ENCODE results near the gene USH1C. TPM values are rescaled to one million over a fixed set of nuclear protein-coding genes. Genes with fewer than 3 reads are reported as not detected.

Gene USH1C
- polyA plus RNA-seq, 3 donors, result not detected

DNA sequence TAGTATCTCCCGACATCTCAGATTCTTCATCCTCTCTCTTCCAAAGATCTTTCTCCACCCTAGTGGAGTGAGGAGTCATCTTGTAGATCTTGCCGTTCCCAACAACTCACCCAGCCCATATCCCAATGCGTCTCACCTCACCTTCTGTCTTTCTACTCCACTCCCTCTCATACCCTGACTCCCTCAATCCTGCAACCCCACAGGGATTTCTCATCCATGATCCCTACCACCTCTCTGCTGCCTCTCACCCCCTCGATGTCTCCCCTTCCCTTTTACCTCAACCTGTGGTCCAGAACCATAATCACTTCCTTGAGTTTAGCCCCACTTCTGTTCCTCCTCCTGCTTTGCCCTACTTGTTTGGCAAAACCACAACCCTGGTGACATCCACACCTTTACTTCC, 44.5 kb upstream of the USH1C start:
- TF ChIP-seq, protein P1, sequence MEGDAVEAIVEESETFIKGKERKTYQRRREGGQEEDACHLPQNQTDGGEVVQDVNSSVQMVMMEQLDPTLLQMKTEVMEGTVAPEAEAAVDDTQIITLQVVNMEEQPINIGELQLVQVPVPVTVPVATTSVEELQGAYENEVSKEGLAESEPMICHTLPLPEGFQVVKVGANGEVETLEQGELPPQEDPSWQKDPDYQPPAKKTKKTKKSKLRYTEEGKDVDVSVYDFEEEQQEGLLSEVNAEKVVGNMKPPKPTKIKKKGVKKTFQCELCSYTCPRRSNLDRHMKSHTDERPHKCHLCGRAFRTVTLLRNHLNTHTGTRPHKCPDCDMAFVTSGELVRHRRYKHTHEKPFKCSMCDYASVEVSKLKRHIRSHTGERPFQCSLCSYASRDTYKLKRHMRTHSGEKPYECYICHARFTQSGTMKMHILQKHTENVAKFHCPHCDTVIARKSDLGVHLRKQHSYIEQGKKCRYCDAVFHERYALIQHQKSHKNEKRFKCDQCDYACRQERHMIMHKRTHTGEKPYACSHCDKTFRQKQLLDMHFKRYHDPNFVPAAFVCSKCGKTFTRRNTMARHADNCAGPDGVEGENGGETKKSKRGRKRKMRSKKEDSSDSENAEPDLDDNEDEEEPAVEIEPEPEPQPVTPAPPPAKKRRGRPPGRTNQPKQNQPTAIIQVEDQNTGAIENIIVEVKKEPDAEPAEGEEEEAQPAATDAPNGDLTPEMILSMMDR (IDR thresholded peaks at IDR 0.05), result no peak

DNA sequence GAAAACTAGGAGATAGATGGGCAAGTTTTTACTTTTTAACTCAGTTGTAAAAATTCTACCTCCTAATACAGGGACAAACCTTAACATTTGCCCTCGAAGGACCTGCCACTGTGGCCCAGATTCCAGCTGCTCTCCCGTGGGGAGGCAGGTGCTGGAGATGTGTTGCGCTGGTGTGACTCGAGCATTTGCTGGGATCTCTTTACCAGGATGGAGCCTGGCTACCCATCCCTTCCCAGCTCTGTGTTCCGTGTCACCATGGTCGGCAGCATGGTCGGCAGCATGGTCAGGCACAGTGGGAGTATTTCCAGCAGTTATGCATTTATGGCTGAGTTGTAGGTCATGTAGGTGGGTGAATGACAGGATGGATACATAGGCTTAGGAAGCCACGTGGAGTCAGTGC, 44.0 kb upstream of the USH1C start:
- DNase-seq, result no peak
- H4K20me1 ChIP-seq (ENCODE audit: insufficient read depth, low read length), result no peaks in the 10 kb centered on the region
- no peak overlapping the region for H3K4me2 ChIP-seq (replicated peaks; ENCODE audit: extremely low read depth, low read length, poor library complexity, severe bottlenecking)
- H3K27ac ChIP-seq (ENCODE audit: low read depth in 1 of 2, low read length in 2 of 2), result no peak overlapping the region
- Mint-ChIP-seq H3K27ac (no peak overlapping the region), H3K4me3 (no peak overlapping the region), H3K27me3 (ENCODE audit: low read depth in 3 of 3) (peaks cover 3 to 8% (median 6%) of the 10 kb centered on the region in 3 donors), H3K9me3 (no peaks in the 10 kb centered on the region), H3K36me3 (no peaks in the 10 kb centered on the region), H3K4me1 (no peaks in the 10 kb centered on the region)
- H2AFZ ChIP-seq (ENCODE audit: insufficient read depth, low read depth, low read length, poor library complexity, severe bottlenecking), result no peak overlapping the region
- H3K36me3 ChIP-seq (replicated peaks in 1 of 2; ENCODE audit: control insufficient read depth in 1 of 2, insufficient read depth in 2 of 2, low read length in 2 of 2), result no peaks in the 10 kb centered on the region
- no peak overlapping the region for H3K4me3 ChIP-seq (replicated peaks in 1 of 3; ENCODE audit: low read depth in 2 of 3, low read length in 3 of 3)
- intact Hi-C loops (cut with micrococcal nuclease), result no loop called here
- WGBS (ENCODE audit: insufficient coverage), result 95% methylated on average over 6 of the region's 8 CpGs
- H3K9me3 ChIP-seq (replicated peaks in 1 of 2; ENCODE audit: control insufficient read depth in 1 of 2, insufficient read depth in 1 of 2, low read length in 2 of 2), result no peaks in the 10 kb centered on the region
- TF ChIP-seq, protein P1 (IDR thresholded peaks at IDR 0.05), result no peak
- H3K4me1 ChIP-seq (ENCODE audit: control insufficient read depth in 1 of 2, insufficient read depth in 2 of 2, low read length in 2 of 2), result no peaks in the 10 kb centered on the region
- no peak overlapping the region for H3K9ac ChIP-seq (ENCODE audit: insufficient read depth, low read length, poor library complexity, severe bottlenecking)
- no peaks in the 10 kb centered on the region for H3K79me2 ChIP-seq (ENCODE audit: insufficient read depth, low read length)
- H3K27me3 ChIP-seq (ENCODE audit: control insufficient read depth in 2 of 2, insufficient read depth in 2 of 2, low read length in 2 of 2), result no peaks in the 10 kb centered on the region

More for the DNA sequence above, 44.5 kb upstream of the USH1C start:
- WGBS (ENCODE audit: insufficient coverage), result 79% methylated on average over 2 of the region's 4 CpGs
- H2AFZ ChIP-seq (ENCODE audit: insufficient read depth, low read depth, low read length, poor library complexity, severe bottlenecking), result no peak overlapping the region
- no peaks in the 10 kb centered on the region for H3K36me3 ChIP-seq (replicated peaks in 1 of 2; ENCODE audit: control insufficient read depth in 1 of 2, insufficient read depth in 2 of 2, low read length in 2 of 2)
- Mint-ChIP-seq H3K9me3 (no peaks in the 10 kb centered on the region), H3K27me3 (ENCODE audit: low read depth in 3 of 3) (peaks cover 3 to 10% (median 6%) of the 10 kb centered on the region in 3 donors), H3K4me1 (no peaks in the 10 kb centered on the region), H3K27ac (no peak overlapping the region), H3K36me3 (no peaks in the 10 kb centered on the region), H3K4me3 (no peak overlapping the region)
- intact Hi-C loops (cut with micrococcal nuclease), result no loop called here
- no peaks in the 10 kb centered on the region for H3K79me2 ChIP-seq (ENCODE audit: insufficient read depth, low read length)
- no peak overlapping the region for H3K27ac ChIP-seq (ENCODE audit: low read depth in 1 of 2, low read length in 2 of 2)
- H3K9ac ChIP-seq (ENCODE audit: insufficient read depth, low read length, poor library complexity, severe bottlenecking), result no peak overlapping the region
- H3K4me3 ChIP-seq (replicated peaks in 1 of 3; ENCODE audit: low read depth in 2 of 3, low read length in 3 of 3), result no peak overlapping the region
- no peaks in the 10 kb centered on the region for H3K27me3 ChIP-seq (ENCODE audit: control insufficient read depth in 2 of 2, insufficient read depth in 2 of 2, low read length in 2 of 2)
- DNase-seq, result no peak
- no peaks in the 10 kb centered on the region for H4K20me1 ChIP-seq (ENCODE audit: insufficient read depth, low read length)
- H3K9me3 ChIP-seq (replicated peaks in 1 of 2; ENCODE audit: control insufficient read depth in 1 of 2, insufficient read depth in 1 of 2, low read length in 2 of 2), result no peaks in the 10 kb centered on the region
- H3K4me1 ChIP-seq (ENCODE audit: control insufficient read depth in 1 of 2, insufficient read depth in 2 of 2, low read length in 2 of 2), result no peaks in the 10 kb centered on the region
- H3K4me2 ChIP-seq (replicated peaks; ENCODE audit: extremely low read depth, low read length, poor library complexity, severe bottlenecking), result no peak overlapping the region

All from CD14-positive monocyte (primary cell).